CD4-positive, alpha-beta memory T cell (primary cell): ENCODE measurements around the gene COA1. TPM values are rescaled to one million over a fixed set of nuclear protein-coding genes. Genes with fewer than 3 reads are reported as not detected.

Experiments used
- CTCF ChIA-PET: fragments of 350-600 bp; sonication (Branson Sonifier 250); formaldehyde crosslinking; loops from one replicate; lab custom pipeline; 2021; ENCODE audit warnings: inconsistent platforms; ENCODE audit not compliant: partially characterized antibody; lab: Charles Lee
- POLR2A ChIA-PET: fragments of 350-600 bp; sonication (Branson Sonifier 250); formaldehyde crosslinking; loops from one replicate; lab custom pipeline; 2021; ENCODE audit not compliant: partially characterized antibody; lab: Charles Lee
- DNase-seq, 5 donors: peaks; one replicate each; pipeline versions ENCODE4 v3.0.0 to v3.0.0-alpha.2; 2020 to 2022; ENCODE audit warnings: mixed read lengths in 1 of 5
- H3K27ac ChIP-seq: one replicate; pipeline ENCODE4 v1.7.0; 2013; ENCODE audit warnings: low read depth, low read length
- H3K27me3 ChIP-seq: 2 replicates; pipeline ENCODE4 v1.7.0; 2013; ENCODE audit warnings: mild to moderate bottlenecking, low read length, moderate library complexity; ENCODE audit not compliant: insufficient read depth
- H3K36me3 ChIP-seq: 2 replicates; pipeline ENCODE4 v1.7.0; 2013; ENCODE audit warnings: mild to moderate bottlenecking, low read length, moderate library complexity; ENCODE audit not compliant: insufficient read depth
- H3K4me1 ChIP-seq: 2 replicates; pipeline ENCODE4 v1.7.0; 2013; ENCODE audit warnings: mild to moderate bottlenecking, low read length, moderate library complexity; ENCODE audit not compliant: insufficient read depth
- H3K4me3 ChIP-seq, 2 donors: one replicate each; pipeline ENCODE4 v1.7.0; 2013; ENCODE audit warnings: low read length in 2 of 2, mild to moderate bottlenecking in 1 of 2
- H3K9me3 ChIP-seq, 2 donors: one replicate each; pipeline ENCODE4 v1.7.0; 2013; ENCODE audit warnings: low read length in 2 of 2, control low read depth in 1 of 2; ENCODE audit not compliant: control insufficient read depth in 1 of 2
- H3K27ac Mint-ChIP-seq, 7 donors: one replicate each; pipeline ENCODE4 v1.8.0; 2020 to 2021; ENCODE audit warnings: mixed read lengths in 7 of 7, mild to moderate bottlenecking in 6 of 7, inconsistent platforms in 3 of 7, moderate library complexity in 3 of 7
- H3K27me3 Mint-ChIP-seq, 2 donors: one replicate each; pipeline ENCODE4 v1.8.0; 2020 to 2021; ENCODE audit warnings: mixed read lengths in 2 of 2
- H3K36me3 Mint-ChIP-seq, 2 donors: one replicate each; pipeline ENCODE4 v1.8.0; 2020 to 2021; ENCODE audit warnings: mixed read lengths in 2 of 2, inconsistent platforms in 1 of 2, mild to moderate bottlenecking in 1 of 2
- H3K4me1 Mint-ChIP-seq, 4 donors: one replicate each; pipeline ENCODE4 v1.8.0; 2020 to 2021; ENCODE audit warnings: mixed read lengths in 4 of 4, mild to moderate bottlenecking in 1 of 4
- H3K4me3 Mint-ChIP-seq, 8 donors: one replicate each; pipeline ENCODE4 v1.8.0; 2020 to 2021; ENCODE audit warnings: mixed read lengths in 8 of 8, mild to moderate bottlenecking in 7 of 8, moderate library complexity in 6 of 8, inconsistent platforms in 3 of 8
- H3K9me3 Mint-ChIP-seq, 8 donors: one replicate each; pipeline ENCODE4 v1.8.0; 2020 to 2021; ENCODE audit warnings: mixed read lengths in 8 of 8, mild to moderate bottlenecking in 5 of 8, inconsistent platforms in 3 of 8, moderate library complexity in 1 of 8
- intact Hi-C: fragments of 100-400 bp; cut with micrococcal nuclease; formaldehyde crosslinking; loops from one replicate; pipeline ENCODE4 v1.15.1; 2023
- polyA plus RNA-seq, 2 donors: library from polyadenylated mRNA; unstranded; fragments of 300-500 nt; fragmentation: Illumina TruSeq; gene quantifications; one replicate each; pipeline ENCODE4 v1.2.3, GENCODE V29; 2021
- total RNA-seq, 2 experiments: library from RNA; stranded (reverse); gene quantifications; one replicate each; pipeline ENCODE4 v1.2.3, GENCODE V29; 2021

The COA1 gene
- total and polyA plus RNA-seq, 4 experiments from 2014 or later = 43.7 to 56.4 (median 52.6) TPM

DNA sequence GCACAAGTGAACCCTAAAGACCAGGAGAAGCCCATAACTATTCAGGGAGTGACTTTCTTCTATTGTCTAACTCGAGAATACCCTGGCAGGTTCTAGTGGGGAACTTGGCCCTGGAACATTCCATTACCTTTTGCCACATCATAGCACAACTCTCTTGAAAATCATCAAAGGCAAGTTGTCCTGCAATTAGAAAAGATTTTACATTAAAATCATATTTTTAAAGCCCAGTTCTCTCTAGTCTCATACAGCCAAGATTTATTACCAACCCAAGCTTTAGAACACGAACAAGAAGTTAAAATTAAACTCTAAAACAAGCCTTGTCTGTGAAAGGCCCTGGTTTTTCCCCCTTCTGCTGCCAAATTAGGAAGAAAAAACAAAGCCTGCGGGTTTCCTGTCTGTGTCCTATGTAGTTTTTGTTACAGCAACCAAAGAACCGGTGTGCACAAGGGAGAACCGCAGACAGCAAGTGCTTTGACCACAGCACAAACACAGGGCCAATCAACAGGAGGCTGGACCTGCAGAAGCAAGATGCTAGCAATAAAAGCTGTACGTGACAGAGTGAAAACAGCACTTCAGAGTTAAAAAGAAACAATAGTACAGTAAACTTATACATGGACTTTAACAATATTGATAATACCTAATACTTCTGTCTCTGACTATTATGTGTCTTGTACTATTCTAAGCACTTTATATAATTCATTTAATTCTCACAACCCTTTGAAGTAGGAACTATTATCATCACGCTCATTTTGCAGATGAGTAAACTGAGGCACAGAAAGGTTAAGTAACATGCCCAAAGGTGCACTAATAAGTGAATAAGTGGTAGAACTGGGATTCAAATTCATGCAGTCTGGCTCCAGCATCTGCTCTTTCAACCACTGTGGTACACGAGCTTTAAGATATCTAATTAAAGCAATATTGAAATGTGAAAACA, 80.6 kb downstream of the COA1 start:
- Histone ChIP-seq H3K9me3 (no peaks in the 10 kb centered on the region), H3K27me3 (no peaks in the 10 kb centered on the region), H3K36me3 (no peaks in the 10 kb centered on the region), H3K4me3 (peak overlapping the region; percentile 15 to 64), H3K4me1 (peaks cover 99% of the 10 kb centered on the region), H3K27ac (peak overlapping the region; percentile 70)
- peak; percentile 78 to 91 (median 83) for DNase-seq
- intact Hi-C loops = loop anchor here (1.0 to 5.0 kb wide), 6 partner anchors 11 to 65 kb away; partner anchors contain the start of gene STK17A
- peaks cover 18 to 23% of the 10 kb centered on the region in 2 donors for H3K36me3 Mint-ChIP-seq
- H3K4me1 Mint-ChIP-seq = peaks cover 73 to 100% (median 85%) of the 10 kb centered on the region in 4 donors
- ChIA-PET CTCF (interaction anchor here (0.6 to 11.6 kb wide), 8 partner anchors 10 to 186 kb away, joined by 3 to 199 read pairs (median 8); partner anchors contain the start of gene STK17A), POLR2A (interaction anchor here (0.6 to 16.6 kb wide), 27 partner anchors 12 to 842 kb away, joined by 3 to 393 read pairs (median 6); partner anchors contain the start of genes COA1, NUDCD3 and STK17A)
- H3K9me3 Mint-ChIP-seq = peaks cover 0 to 2% (median 0%) of the 10 kb centered on the region in 8 donors
- H3K4me3 Mint-ChIP-seq = peak overlapping the region; percentile 71 to 90 (median 82)
- H3K27me3 Mint-ChIP-seq = no peaks in the 10 kb centered on the region
- peak overlapping the region; percentile 84 to 97 (median 91) for H3K27ac Mint-ChIP-seq

DNA sequence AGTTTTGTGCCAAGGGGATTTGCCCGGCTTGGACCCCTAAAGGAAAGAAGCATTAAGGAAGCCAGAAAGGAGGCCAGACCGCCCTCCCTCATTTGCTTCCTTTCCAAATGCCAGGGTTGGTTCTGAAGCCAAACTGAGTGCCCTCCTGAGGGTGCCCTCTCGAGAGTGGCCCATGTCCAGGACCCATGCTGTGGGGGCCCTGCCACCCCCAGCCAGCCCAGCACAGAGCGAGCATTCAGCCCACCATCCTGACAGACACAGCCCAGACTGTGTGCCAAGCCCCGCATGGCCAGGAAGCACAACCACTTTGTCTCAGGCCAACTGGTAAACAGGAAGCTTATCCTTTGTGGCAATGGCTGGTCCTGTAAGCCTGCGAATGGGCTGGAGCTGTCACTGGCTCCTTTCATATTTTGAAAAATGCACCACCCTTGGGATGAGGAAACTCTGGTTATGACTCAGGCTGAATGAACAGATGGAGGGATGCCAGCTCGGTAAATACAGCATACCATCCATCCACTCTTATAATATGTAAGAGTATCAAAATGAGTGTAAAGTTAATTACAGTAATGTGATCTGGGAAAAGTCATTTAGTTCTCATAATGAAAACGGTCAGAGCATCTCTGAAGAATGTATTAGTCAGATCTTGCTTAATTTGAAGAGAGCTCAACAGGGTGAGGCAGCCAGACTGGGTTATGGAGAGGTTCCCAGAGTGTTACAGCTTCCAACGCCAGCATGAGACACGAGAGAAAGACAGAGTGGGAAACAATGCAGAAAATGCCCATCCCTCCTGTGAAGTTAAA, 81.5 kb downstream of the COA1 start:
- peaks cover 24 to 28% of the 10 kb centered on the region in 2 donors for H3K36me3 Mint-ChIP-seq
- Histone ChIP-seq H3K4me3 (peak overlapping the region; percentile 3 to 64), H3K27ac (peak overlapping the region; percentile 70), H3K4me1 (peaks cover 99% of the 10 kb centered on the region), H3K27me3 (no peaks in the 10 kb centered on the region), H3K9me3 (no peaks in the 10 kb centered on the region), H3K36me3 (peaks cover 6% of the 10 kb centered on the region)
- H3K27me3 Mint-ChIP-seq = no peaks in the 10 kb centered on the region
- CTCF ChIA-PET = interaction anchor here (0.9 to 11.6 kb wide), 5 partner anchors 9 to 64 kb away, joined by 3 to 199 read pairs (median 3); partner anchors contain the start of gene STK17A
- peaks cover 0 to 2% (median 0%) of the 10 kb centered on the region in 8 donors for H3K9me3 Mint-ChIP-seq
- peaks cover 78 to 99% (median 88%) of the 10 kb centered on the region in 4 donors for H3K4me1 Mint-ChIP-seq
- intact Hi-C loops = loop anchor here (1.0 to 5.0 kb wide), 3 partner anchors 11 to 36 kb away; no protein-coding TSS in a partner anchor
- peak in 3 of 5 donors; percentile 19 to 68 (median 24) for DNase-seq
- peak overlapping the region; percentile 71 to 90 (median 82) for H3K4me3 Mint-ChIP-seq
- peak overlapping the region; percentile 84 to 97 (median 91) for H3K27ac Mint-ChIP-seq
- POLR2A ChIA-PET = interaction anchor here (0.6 to 16.6 kb wide), 19 partner anchors 12 to 843 kb away, joined by 3 to 393 read pairs (median 8); partner anchors contain the start of genes NUDCD3 and STK17A

DNA sequence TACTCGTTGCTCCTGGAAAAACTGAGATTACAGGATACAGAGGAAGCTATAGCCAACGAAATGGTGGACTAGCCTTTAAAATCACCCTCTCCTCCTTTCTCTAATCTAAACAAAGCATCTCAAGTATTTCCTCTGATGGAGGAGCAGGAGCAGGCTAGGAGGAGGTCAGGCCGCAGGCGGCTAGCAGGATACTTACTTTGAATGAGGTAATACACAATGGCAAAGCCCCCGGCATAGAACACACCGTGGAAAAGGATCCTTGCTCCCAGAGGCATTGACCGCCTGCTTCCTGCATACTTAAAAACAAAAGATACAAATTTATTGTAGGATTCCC, 82.0 kb downstream of the COA1 start:
- Histone ChIP-seq H3K9me3 (no peaks in the 10 kb centered on the region), H3K27ac (peak overlapping the region; percentile 70), H3K27me3 (no peaks in the 10 kb centered on the region), H3K36me3 (peaks cover 6% of the 10 kb centered on the region), H3K4me1 (peaks cover 99% of the 10 kb centered on the region), H3K4me3 (peak overlapping the region in 1 of 2 donors; percentile 21)
- H3K4me3 Mint-ChIP-seq = peak overlapping the region; percentile 70 to 90 (median 80)
- peaks cover 30 to 34% of the 10 kb centered on the region in 2 donors for H3K36me3 Mint-ChIP-seq
- peak overlapping the region; percentile 84 to 97 (median 91) for H3K27ac Mint-ChIP-seq
- peaks cover 80 to 99% (median 90%) of the 10 kb centered on the region in 4 donors for H3K4me1 Mint-ChIP-seq
- H3K9me3 Mint-ChIP-seq = peaks cover 0 to 2% (median 0%) of the 10 kb centered on the region in 8 donors
- CTCF ChIA-PET = interaction anchor here (1.4 to 11.6 kb wide), 4 partner anchors 28 to 63 kb away, joined by 3 to 199 read pairs (median 37); partner anchors contain the start of gene STK17A
- POLR2A ChIA-PET = interaction anchor here (0.6 to 16.6 kb wide), 14 partner anchors 8 to 61 kb away, joined by 3 to 393 read pairs (median 16); partner anchors contain the start of gene STK17A
- no peaks in the 10 kb centered on the region for H3K27me3 Mint-ChIP-seq
- no peak for DNase-seq
- intact Hi-C loops = loop anchor here (5.0 kb wide), 2 partner anchors 35 kb away; no protein-coding TSS in a partner anchor

DNA sequence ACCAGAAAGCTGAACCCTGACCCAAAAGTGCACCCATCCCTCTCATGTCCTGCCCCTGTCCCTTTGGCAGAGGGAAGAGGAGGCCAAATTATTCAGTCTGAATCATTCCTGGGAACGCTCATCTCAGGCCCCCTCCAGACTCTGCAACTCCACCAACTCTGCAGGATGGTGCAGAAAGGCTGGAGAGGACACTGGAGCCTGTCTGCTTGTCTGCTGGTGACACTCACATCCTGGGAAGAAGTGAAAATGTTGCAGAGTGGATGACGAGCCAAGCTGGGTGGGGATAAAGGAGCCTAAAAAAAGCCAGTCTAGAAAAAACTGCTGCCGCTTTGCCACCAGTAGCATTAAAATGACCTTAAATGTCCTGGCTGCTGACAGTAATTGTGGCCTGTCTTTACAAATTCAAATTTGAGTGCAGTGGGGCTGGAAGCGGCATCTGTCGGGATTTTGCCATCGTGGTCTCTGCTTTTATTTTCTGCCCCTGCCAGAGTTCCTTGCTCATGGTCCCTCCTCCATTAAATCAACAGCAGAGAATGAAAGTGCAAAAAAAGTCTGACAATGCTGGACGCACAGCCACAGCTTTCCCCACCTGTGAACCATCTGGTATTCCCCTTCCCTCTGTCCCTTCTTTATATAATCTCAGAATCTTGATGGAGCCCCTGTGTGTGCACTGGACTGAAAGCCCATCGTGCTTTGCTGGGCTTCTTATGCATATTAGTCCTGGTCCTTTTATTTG, 82.6 kb downstream of the COA1 start:
- intact Hi-C loops = loop anchor here (5.0 kb wide), 2 partner anchors 34 to 36 kb away; no protein-coding TSS in a partner anchor
- Mint-ChIP-seq H3K9me3 (peaks cover 0 to 2% (median 0%) of the 10 kb centered on the region in 8 donors), H3K4me3 (peak overlapping the region; percentile 70 to 90 (median 82)), H3K27me3 (no peaks in the 10 kb centered on the region), H3K36me3 (peaks cover 34 to 37% of the 10 kb centered on the region in 2 donors), H3K4me1 (peaks cover 75 to 99% (median 87%) of the 10 kb centered on the region in 4 donors), H3K27ac (peak overlapping the region; percentile 84 to 97 (median 91))
- Histone ChIP-seq H3K27me3 (no peaks in the 10 kb centered on the region), H3K4me3 (peak overlapping the region in 1 of 2 donors; percentile 21), H3K9me3 (no peaks in the 10 kb centered on the region), H3K27ac (peak overlapping the region; percentile 70), H3K36me3 (peaks cover 6% of the 10 kb centered on the region), H3K4me1 (peaks cover 99% of the 10 kb centered on the region)
- ChIA-PET CTCF (interaction anchor here (1.2 to 11.6 kb wide), 4 partner anchors 18 to 63 kb away, joined by 4 to 199 read pairs (median 38); partner anchors contain the start of gene STK17A), POLR2A (interaction anchor here (0.6 to 16.6 kb wide), 9 partner anchors 9 to 60 kb away, joined by 3 to 393 read pairs (median 18); partner anchors contain the start of gene STK17A)
- DNase-seq = no peak

DNA sequence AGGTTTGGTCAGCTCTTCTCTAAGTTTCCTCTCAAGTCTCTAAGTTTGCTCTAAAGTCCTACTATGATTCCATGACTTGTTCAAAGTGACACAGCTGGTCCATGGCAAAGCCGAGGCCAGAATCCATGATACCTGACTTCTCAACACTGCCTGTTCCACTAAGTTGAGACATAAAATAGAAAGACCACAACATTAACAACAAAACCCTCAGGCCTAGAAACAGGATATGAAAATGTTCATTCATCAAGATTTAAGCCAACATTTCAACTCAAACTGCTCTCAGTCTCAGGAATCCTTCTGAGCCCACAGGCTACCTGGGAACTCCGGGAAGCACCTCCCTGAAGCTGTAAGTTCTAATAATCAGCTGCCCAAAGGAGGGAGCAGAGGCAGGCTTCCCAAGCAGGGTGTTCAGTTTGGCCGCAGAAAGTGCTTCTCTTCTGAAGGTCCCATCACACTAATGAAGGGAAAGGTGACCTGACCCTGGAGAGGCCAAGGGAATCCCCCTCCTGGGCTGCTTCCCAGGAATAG, 83.6 kb downstream of the COA1 start:
- H3K4me3 Mint-ChIP-seq = peak overlapping the region; percentile 20 to 90 (median 82)
- H3K27me3 Mint-ChIP-seq = no peaks in the 10 kb centered on the region
- intact Hi-C loops = loop anchor here (5.0 kb wide), 2 partner anchors 33 to 37 kb away; no protein-coding TSS in a partner anchor
- ChIA-PET POLR2A (interaction anchor here (0.8 to 16.6 kb wide), 7 partner anchors 10 to 59 kb away, joined by 3 to 393 read pairs (median 5); partner anchors contain the start of gene STK17A), CTCF (interaction anchor here (1.2 to 11.6 kb wide), 5 partner anchors 17 to 62 kb away, joined by 4 to 199 read pairs (median 7); partner anchors contain the start of gene STK17A)
- no peaks in the 10 kb centered on the region for H3K27me3 ChIP-seq
- H3K36me3 Mint-ChIP-seq = peaks cover 36 to 43% of the 10 kb centered on the region in 2 donors
- H3K4me1 ChIP-seq = peaks cover 99% of the 10 kb centered on the region
- H3K4me1 Mint-ChIP-seq = peaks cover 68 to 97% (median 85%) of the 10 kb centered on the region in 4 donors
- H3K4me3 ChIP-seq = no peak overlapping the region
- peaks cover 11% of the 10 kb centered on the region for H3K36me3 ChIP-seq
- H3K9me3 Mint-ChIP-seq = no peaks in the 10 kb centered on the region
- no peaks in the 10 kb centered on the region for H3K9me3 ChIP-seq
- peak overlapping the region; percentile 84 to 97 (median 91) for H3K27ac Mint-ChIP-seq
- H3K27ac ChIP-seq = peak overlapping the region; percentile 70
- no peak for DNase-seq
